Right lobe of liver (tissue), 4 donors: ENCODE data around the gene CTDSP2.

ENCODE experiments used
- POLR2A ChIP-seq: fragments of 450-650 bp; IDR thresholded peaks from one replicate; pipeline ENCODE4 v1.6.1; 2017; ENCODE audit warnings: antibody characterized with exemption, mild to moderate bottlenecking
- TF ChIP-seq, protein P1 (sequence below), 4 donors: fragments of 200-600 bp in 3 of 4; fragments of 450-650 bp in 1 of 4; IDR thresholded peaks; one replicate each; pipeline versions ENCODE4 v1.5.1 to v1.8.0; 2016 to 2022; ENCODE audit warnings: antibody characterized with exemption in 4 of 4, mild to moderate bottlenecking in 2 of 4
- donor health status: DM: no; HTN: no; CAD: no.
- donor health status: DM: no; HTN: no; CAD: no.
- donor health status: DM: no; HTN: yes; CAD: no.

GRCh38 chr12:57833672-57834071 lies 12.9 kb downstream of the CTDSP2 start:
- TF ChIP-seq, protein P1, sequence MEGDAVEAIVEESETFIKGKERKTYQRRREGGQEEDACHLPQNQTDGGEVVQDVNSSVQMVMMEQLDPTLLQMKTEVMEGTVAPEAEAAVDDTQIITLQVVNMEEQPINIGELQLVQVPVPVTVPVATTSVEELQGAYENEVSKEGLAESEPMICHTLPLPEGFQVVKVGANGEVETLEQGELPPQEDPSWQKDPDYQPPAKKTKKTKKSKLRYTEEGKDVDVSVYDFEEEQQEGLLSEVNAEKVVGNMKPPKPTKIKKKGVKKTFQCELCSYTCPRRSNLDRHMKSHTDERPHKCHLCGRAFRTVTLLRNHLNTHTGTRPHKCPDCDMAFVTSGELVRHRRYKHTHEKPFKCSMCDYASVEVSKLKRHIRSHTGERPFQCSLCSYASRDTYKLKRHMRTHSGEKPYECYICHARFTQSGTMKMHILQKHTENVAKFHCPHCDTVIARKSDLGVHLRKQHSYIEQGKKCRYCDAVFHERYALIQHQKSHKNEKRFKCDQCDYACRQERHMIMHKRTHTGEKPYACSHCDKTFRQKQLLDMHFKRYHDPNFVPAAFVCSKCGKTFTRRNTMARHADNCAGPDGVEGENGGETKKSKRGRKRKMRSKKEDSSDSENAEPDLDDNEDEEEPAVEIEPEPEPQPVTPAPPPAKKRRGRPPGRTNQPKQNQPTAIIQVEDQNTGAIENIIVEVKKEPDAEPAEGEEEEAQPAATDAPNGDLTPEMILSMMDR (IDR thresholded peaks at IDR 0.05), result no peak
- no peak for TF ChIP-seq POLR2A
